Activated T-helper 2 cell treated with anti-CD3 and anti-CD28 coated beads, Interferon-gamma antibody, Interleukin-2, Interleukin-4, amounts not matched to agents 10 μg/mL and 5 μg/mL and 100 μg/mL, durations not matched to agents 14 hours and 24 hours and 36 hours (primary cell): ENCODE results near the gene DLL1. TPM values are rescaled to one million over a fixed set of nuclear protein-coding genes. Genes with fewer than 3 reads are reported as not detected.

Source experiments
- DNase-seq: peaks from one replicate; pipeline ENCODE4 v3.0.0; 2021; ENCODE audit warnings: low spot score
- H3K27ac Mint-ChIP-seq: one replicate; pipeline ENCODE4 v1.8.0; 2021; ENCODE audit warnings: mixed read lengths
- H3K27me3 Mint-ChIP-seq: one replicate; pipeline ENCODE4 v1.8.0; 2021; ENCODE audit warnings: low read depth, mixed read lengths
- H3K36me3 Mint-ChIP-seq: one replicate; pipeline ENCODE4 v1.8.0; 2021; ENCODE audit warnings: low read depth, mixed read lengths
- H3K4me1 Mint-ChIP-seq: one replicate; pipeline ENCODE4 v1.8.0; 2021; ENCODE audit warnings: low read depth, mixed read lengths
- H3K4me3 Mint-ChIP-seq: one replicate; pipeline ENCODE4 v1.8.0; 2021; ENCODE audit warnings: low read depth, mild to moderate bottlenecking, moderate library complexity, mixed read lengths
- H3K9me3 Mint-ChIP-seq: one replicate; pipeline ENCODE4 v1.8.0; 2021; ENCODE audit warnings: mixed read lengths
- intact Hi-C: fragments of 100-400 bp; cut with micrococcal nuclease; formaldehyde crosslinking; loops from one replicate; pipeline ENCODE4 v1.15.1; 2023
- total RNA-seq: library from RNA; stranded (reverse); gene quantifications from 2 replicates; pipeline ENCODE4 v1.2.3, GENCODE V29; 2022

The DLL1 gene
- total RNA-seq, 1 donor from 2014 or later: not detected

DNA sequence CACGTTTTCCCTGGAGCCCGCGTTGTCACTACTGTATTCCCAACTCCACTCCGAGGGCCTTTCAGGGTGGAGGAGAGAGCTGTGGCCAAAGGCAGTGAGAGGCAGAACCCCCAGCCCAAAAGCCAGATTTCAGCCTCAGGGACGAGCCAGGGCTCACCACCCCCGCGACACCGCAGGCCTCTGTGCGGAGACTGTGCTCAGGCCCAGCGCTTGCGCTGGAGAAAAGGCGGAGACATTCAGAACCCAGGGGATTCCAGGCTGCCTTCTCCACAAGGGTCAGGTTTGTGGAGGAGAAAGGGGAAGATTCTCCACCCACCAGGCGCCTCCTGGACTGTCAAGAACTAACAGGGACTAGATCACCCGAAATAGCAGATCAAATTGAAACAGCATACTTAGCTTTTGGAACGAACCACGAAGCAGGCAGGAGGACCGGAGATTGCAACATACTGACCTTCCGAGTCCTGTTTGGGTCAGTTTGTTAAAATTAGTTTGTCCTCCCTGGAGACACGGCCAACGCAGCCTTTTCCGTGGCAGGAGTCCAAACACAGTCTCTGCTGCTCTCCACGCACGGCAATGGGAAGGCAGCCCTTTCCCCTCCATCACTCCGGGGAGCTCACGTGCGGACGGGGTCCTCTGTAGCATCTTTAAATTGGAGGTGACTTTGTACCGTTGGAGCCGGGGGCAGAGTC lies 14.4 kb downstream of the DLL1 start:
- intact Hi-C loops: no loop called here
- peaks cover 57% of the 10 kb centered on the region for H3K27me3 Mint-ChIP-seq
- H3K9me3 Mint-ChIP-seq: no peaks in the 10 kb centered on the region
- no peaks in the 10 kb centered on the region for H3K36me3 Mint-ChIP-seq
- DNase-seq: no peak
- peaks cover 14% of the 10 kb centered on the region for H3K4me1 Mint-ChIP-seq
- H3K27ac Mint-ChIP-seq: no peak overlapping the region
- H3K4me3 Mint-ChIP-seq: no peak overlapping the region

DNA sequence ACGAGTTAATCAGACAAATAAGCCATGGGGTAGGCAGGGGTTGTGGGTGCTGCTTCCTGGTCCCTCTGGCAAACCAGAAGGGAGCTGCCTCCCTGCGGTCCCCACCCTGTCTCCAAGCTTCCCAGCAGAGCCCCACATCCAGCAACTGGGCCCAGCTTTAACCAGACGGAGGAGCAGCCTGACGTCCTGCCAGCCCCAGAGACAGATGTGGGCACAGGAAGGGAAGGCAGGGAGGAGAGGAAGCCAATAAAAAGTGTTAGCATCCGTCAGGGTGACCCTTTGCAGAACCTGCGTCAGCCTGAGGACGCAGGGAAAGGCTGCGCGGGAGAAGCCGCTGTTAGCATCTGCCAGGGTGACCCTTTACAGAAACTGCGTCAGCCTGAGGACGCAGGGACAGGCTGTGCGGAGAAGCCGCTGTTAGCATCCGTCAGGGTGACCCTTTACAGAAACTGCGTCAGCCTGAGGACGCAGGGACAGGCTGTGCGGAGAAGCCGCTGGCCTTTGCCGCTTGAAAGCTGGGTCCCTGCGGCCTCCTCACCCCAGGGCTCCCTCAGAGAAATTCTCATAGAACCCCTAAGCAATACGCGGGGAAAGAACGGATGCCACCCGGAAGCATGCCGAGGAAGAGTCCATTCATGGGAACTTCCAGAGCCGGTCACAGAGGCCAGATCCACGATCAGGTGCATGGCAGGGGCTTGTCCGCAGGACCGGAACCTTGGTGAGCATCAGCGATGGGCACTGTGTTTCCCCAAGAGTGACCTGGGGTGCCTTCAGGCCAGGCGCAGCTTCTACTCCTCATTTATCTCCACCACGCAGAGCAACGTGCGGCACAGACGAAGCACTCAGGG lies 15.9 kb downstream of the DLL1 start:
- DNase-seq: no peak
- Mint-ChIP-seq H3K4me1 (peaks cover 16% of the 10 kb centered on the region), H3K9me3 (no peaks in the 10 kb centered on the region), H3K4me3 (no peak overlapping the region), H3K27me3 (peaks cover 62% of the 10 kb centered on the region), H3K36me3 (no peaks in the 10 kb centered on the region), H3K27ac (no peak overlapping the region)
- intact Hi-C loops: no loop called here

DNA sequence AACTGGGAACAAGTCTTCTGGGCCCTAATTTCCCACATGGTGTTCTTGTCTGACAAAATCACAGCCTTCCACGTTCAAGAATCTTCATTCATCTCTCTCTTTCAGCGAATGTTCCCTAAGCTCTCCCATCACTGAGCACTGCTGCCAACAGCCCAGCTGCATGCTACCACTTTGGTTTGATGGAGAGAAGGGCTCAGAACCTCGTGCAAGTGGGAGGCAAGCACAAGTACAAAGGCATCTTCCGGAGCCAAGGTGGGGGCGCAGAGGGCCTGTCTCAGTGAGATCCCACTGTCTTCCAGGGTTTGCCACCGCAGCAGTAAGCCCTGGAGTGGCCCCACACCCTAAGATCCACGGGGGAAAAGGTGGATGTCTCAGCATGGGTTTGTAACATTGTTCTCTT lies 17.2 kb downstream of the DLL1 start:
- Mint-ChIP-seq H3K27ac (no peak overlapping the region), H3K36me3 (no peaks in the 10 kb centered on the region), H3K4me3 (no peak overlapping the region), H3K9me3 (no peaks in the 10 kb centered on the region), H3K27me3 (peaks cover 59% of the 10 kb centered on the region), H3K4me1 (peaks cover 12% of the 10 kb centered on the region)
- DNase-seq: no peak
- intact Hi-C loops: no loop called here

DNA sequence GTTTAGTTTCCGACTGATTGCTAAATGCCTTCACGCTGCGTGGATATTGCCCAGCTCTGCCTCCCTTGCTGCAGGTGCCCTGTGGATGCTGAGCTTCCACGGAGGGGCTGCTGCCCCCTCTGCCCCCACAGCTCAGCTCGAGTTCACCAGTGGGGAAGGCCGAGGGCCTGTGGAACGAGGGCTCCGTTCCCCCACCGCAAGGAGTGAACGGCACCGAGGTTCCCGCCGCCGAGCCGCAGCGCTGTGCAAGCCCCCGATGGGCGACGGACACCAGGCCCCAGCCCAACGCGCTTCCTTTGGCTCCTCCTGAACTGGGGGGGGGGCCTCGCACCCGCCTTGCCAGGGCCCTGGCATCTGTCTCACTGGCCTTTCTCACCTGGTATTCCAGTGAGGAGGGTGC lies 17.7 kb downstream of the DLL1 start:
- H3K27me3 Mint-ChIP-seq: peaks cover 60% of the 10 kb centered on the region
- no peaks in the 10 kb centered on the region for H3K36me3 Mint-ChIP-seq
- peaks cover 9% of the 10 kb centered on the region for H3K4me1 Mint-ChIP-seq
- peak overlapping the region; percentile 13 for H3K4me3 Mint-ChIP-seq
- no peak for DNase-seq
- no peaks in the 10 kb centered on the region for H3K9me3 Mint-ChIP-seq
- H3K27ac Mint-ChIP-seq: no peak overlapping the region
- intact Hi-C loops: no loop called here

GRCh38 chr6:170272341-170273065 lies 18.4 kb downstream of the DLL1 start:
- peaks cover 63% of the 10 kb centered on the region for H3K27me3 Mint-ChIP-seq
- H3K4me3 Mint-ChIP-seq: peak overlapping the region; percentile 52
- DNase-seq: no peak
- no peaks in the 10 kb centered on the region for H3K36me3 Mint-ChIP-seq
- peaks cover 9% of the 10 kb centered on the region for H3K4me1 Mint-ChIP-seq
- H3K27ac Mint-ChIP-seq: no peak overlapping the region
- H3K9me3 Mint-ChIP-seq: no peaks in the 10 kb centered on the region
- intact Hi-C loops: no loop called here

DNA sequence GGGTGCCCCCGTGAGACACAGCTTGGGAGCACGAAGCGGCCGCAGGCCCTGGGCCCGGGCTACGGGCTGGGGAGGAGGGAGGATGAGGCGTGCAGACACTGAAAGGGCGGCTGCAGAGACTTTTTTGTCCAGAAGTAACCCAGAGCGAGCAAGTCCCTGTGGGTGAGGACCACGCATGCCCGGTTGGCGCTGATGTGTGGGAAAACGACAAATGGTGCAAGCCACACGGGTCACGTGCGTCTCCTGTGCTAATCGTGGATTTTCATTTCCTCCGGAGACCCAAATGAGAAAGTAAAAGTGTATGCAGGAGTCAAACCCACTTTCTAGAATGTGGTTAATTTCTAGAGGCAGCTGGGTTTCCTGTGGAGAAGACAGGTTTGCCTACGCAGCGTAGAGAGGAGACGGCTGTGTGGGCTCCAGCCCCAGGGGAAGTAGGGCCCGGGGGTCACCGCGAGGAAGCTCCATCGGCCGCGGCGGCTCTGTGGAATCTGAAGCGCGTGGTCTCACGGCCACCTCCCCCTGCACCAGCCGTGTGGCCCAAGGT lies 19.0 kb downstream of the DLL1 start:
- Mint-ChIP-seq H3K36me3 (no peaks in the 10 kb centered on the region), H3K27ac (no peak overlapping the region), H3K27me3 (peaks cover 59% of the 10 kb centered on the region), H3K4me1 (peaks cover 9% of the 10 kb centered on the region), H3K9me3 (no peaks in the 10 kb centered on the region), H3K4me3 (peak overlapping the region; percentile 52)
- peak; percentile 72 for DNase-seq
- intact Hi-C loops: no loop called here

GRCh38 chr6:170270984-170271593 lies 19.8 kb downstream of the DLL1 start:
- intact Hi-C loops: no loop called here
- Mint-ChIP-seq H3K36me3 (no peaks in the 10 kb centered on the region), H3K4me1 (peaks cover 9% of the 10 kb centered on the region), H3K27me3 (peaks cover 57% of the 10 kb centered on the region), H3K9me3 (no peaks in the 10 kb centered on the region), H3K4me3 (no peak overlapping the region), H3K27ac (no peak overlapping the region)
- no peak for DNase-seq

- no peaks in the 10 kb centered on the region for H3K36me3 Mint-ChIP-seq
- peaks cover 55% of the 10 kb centered on the region for H3K27me3 Mint-ChIP-seq
- no peak overlapping the region for H3K4me3 Mint-ChIP-seq
- DNase-seq: no peak
- H3K9me3 Mint-ChIP-seq: no peaks in the 10 kb centered on the region
- H3K4me1 Mint-ChIP-seq: peaks cover 9% of the 10 kb centered on the region
- intact Hi-C loops: no loop called here
- no peak overlapping the region for H3K27ac Mint-ChIP-seq
These were observed 20.9 kb downstream of the DLL1 start for GRCh38 chr6:170269846-170270541.

DNA sequence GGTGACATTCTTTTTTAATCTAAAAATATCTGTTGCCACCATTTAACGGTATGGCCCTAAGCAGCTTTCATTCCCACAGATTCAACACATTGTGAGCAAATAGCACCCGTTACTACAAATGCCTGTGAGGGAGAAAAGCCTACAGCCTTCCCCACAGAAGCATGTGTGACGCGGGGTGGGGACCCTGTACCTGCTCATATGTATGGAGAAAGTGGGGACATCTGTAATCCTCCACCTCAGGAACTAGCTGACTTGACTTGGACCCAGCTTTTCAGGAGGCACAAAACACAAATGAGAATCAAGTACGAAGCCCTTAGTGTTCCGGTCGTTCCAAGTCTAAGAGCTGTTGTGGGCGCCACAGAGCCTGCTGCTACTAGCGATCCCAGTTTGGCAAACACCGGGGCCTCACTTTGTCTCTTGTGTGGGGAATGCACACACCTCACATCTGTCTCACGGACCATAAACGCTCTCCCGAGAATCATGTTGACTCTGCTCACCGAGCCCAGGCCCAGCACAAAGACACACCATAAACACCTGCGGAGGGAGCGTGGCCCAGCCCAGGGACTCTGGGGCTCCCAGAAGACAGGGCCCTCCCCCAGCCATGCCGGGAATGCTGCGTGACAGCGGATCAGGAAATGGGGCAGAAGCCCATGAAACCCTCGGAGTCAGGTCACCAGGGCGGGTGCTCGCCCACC lies 21.6 kb downstream of the DLL1 start:
- peaks cover 9% of the 10 kb centered on the region for H3K4me1 Mint-ChIP-seq
- intact Hi-C loops: no loop called here
- no peak overlapping the region for H3K27ac Mint-ChIP-seq
- H3K9me3 Mint-ChIP-seq: no peaks in the 10 kb centered on the region
- H3K27me3 Mint-ChIP-seq: peaks cover 51% of the 10 kb centered on the region
- DNase-seq: no peak
- H3K36me3 Mint-ChIP-seq: no peaks in the 10 kb centered on the region
- no peak overlapping the region for H3K4me3 Mint-ChIP-seq

GRCh38 chr6:170268216-170269129 lies 22.4 kb downstream of the DLL1 start:
- Mint-ChIP-seq H3K4me1 (peaks cover 9% of the 10 kb centered on the region), H3K27me3 (peaks cover 50% of the 10 kb centered on the region), H3K36me3 (no peaks in the 10 kb centered on the region), H3K9me3 (no peaks in the 10 kb centered on the region), H3K27ac (no peak overlapping the region), H3K4me3 (no peak overlapping the region)
- no peak for DNase-seq
- intact Hi-C loops: no loop called here

DNA sequence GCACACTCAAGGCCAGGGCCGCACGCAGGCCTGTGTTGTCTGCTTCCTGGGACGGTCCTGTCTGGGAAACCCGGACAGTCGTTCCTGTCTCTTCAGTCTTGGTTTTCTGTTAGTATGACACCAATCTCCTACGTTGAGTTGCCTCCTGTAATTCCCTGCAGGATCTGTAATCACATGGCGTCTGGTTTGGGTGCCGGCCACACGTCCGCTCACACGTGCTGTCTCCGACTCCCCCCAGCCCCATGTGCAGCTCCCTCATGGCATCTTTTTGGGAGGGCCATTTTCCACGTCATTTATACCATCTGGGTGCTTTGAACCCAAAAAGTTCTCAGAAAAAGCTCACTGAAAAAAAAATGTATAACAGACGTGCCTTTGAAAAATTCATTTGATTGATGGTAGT lies 23.2 kb downstream of the DLL1 start:
- peaks cover 50% of the 10 kb centered on the region for H3K27me3 Mint-ChIP-seq
- no peaks in the 10 kb centered on the region for H3K9me3 Mint-ChIP-seq
- H3K4me1 Mint-ChIP-seq: peaks cover 9% of the 10 kb centered on the region
- no peak for DNase-seq
- no peak overlapping the region for H3K27ac Mint-ChIP-seq
- no peaks in the 10 kb centered on the region for H3K36me3 Mint-ChIP-seq
- no peak overlapping the region for H3K4me3 Mint-ChIP-seq
- intact Hi-C loops: no loop called here
